Stimulated activated CD8-positive, alpha-beta memory T cell treated with anti-CD3 and anti-CD28 coated beads, Interleukin-2, amount 100 ng/mL, for 48 hours (primary cell): Measurements from ENCODE around the gene HERC3.
A peak's percentile ranks its signal among the peaks of the same experiment; 100 is the strongest.

Experiments used
- DNase-seq, 2 donors: peaks; one replicate each; pipeline ENCODE4 v3.0.0-alpha.2; 2020; ENCODE audit warnings: low read depth in 2 of 2

HERC3 gene

GRCh38 chr4:88591787-88592599 is at the start of gene HERC3:
Gene HERC3 (plus strand): TSS chr4:88592480. CDS start chr4:88605824, 13,344 bp downstream.
- peak; percentile 79 to 83 for DNase-seq

GRCh38 chr4:88549815-88550214 is 42.5 kb upstream of the HERC3 start:
- no peak for DNase-seq

GRCh38 chr4:88567591-88567990 is 24.7 kb upstream of the HERC3 start:
- no peak for DNase-seq

GRCh38 chr4:88570001-88570400 is 22.3 kb upstream of the HERC3 start:
- DNase-seq: no peak

- DNase-seq: no peak
These were observed 18.9 kb upstream of the HERC3 start for GRCh38 chr4:88573276-88573980.

GRCh38 chr4:88573995-88574394 is 18.3 kb upstream of the HERC3 start:
- no peak for DNase-seq

- DNase-seq: no peak
These were observed 17.1 kb upstream of the HERC3 start for GRCh38 chr4:88575186-88575585.

GRCh38 chr4:88582493-88582892 is 9.8 kb upstream of the HERC3 start:
- no peak for DNase-seq

GRCh38 chr4:88583631-88584470 is 8.4 kb upstream of the HERC3 start:
- no peak for DNase-seq

- DNase-seq: no peak
These were observed 7.8 kb upstream of the HERC3 start for GRCh38 chr4:88584471-88584900.

- DNase-seq: no peak
These were observed 6.4 kb upstream of the HERC3 start for GRCh38 chr4:88585917-88586316.

- no peak for DNase-seq
These were observed 5.0 kb upstream of the HERC3 start for GRCh38 chr4:88587306-88587705.

- peak; percentile 75 to 82 for DNase-seq
These were observed 544 bp downstream of the HERC3 start for GRCh38 chr4:88592600-88593448.

GRCh38 chr4:88597970-88598660 is 5.8 kb downstream of the HERC3 start:
- DNase-seq: no peak

GRCh38 chr4:88599298-88599697 is 7.0 kb downstream of the HERC3 start:
- no peak for DNase-seq

- DNase-seq: no peak
These were observed 7.4 kb downstream of the HERC3 start for GRCh38 chr4:88599714-88600113.

- no peak for DNase-seq
These were observed 8.0 kb downstream of the HERC3 start for GRCh38 chr4:88600176-88600838.

- DNase-seq: no peak
These were observed 12.8 kb downstream of the HERC3 start for GRCh38 chr4:88604978-88605678.

GRCh38 chr4:88605736-88606135 is 13.5 kb downstream of the HERC3 start:
- no peak for DNase-seq
